NCI-H345 treated with DMSO at 0.1 percent for 48 hours (cell line): ENCODE data around the gene LCORL.
"Not testable (repeated sequence)": the region's sequence is repeated elsewhere in the genome, so short reads cannot be mapped to it uniquely, and the experiment has no call there.

Experiments
- DNase-seq: peaks from one replicate; lab custom pipeline; 2025; ENCODE audit not compliant: unreplicated experiment; lab: John Stamatoyannopoulos, UW

LCORL gene

DNA sequence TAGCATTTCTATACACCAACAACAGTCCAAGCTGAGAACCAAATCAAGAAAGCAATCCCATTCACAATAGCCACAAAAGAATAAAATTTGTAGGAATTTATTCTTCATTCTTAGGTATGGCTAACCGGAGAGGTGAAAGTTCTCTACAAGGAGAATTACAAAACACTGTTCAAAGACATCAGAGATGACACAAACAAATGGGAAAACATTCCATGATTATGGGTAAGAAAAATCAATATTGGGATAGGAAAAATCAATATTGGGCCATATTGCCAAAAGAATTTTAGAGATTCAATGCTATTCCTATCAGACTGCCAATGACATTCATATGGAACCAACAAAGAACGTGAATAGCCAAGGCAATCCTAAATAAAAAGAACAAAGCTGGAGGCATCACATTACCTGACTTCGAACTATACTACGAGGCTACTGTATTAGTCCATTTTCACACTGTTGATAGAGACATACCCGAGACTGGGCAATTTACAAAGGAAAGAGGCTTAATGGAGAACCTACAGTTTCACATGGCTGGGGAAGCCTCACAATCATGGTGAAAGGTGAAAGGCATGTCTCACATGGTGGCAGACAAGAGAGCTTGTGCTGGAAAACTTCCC lies 161.7 kb downstream of the LCORL start:
- no peak for DNase-seq

DNA sequence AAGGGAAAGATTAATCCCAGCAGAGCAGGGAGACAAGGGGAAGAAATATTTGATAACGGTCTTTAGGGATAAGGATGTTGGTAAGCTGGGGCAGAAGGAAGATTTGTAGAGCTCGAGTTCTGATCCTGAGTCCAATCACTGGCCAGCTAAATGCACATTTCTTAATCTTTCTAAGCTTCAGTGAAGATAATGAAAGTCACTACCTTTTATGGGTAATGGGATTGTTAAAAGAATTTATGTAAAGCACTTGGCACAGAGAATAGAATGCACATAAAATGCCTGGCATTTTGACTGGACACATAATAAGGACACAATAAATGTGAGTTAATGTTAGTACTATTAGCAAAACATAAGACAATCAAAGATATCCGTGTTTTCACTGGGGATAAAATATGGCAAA lies 167.5 kb downstream of the LCORL start:
- no peak for DNase-seq

DNA sequence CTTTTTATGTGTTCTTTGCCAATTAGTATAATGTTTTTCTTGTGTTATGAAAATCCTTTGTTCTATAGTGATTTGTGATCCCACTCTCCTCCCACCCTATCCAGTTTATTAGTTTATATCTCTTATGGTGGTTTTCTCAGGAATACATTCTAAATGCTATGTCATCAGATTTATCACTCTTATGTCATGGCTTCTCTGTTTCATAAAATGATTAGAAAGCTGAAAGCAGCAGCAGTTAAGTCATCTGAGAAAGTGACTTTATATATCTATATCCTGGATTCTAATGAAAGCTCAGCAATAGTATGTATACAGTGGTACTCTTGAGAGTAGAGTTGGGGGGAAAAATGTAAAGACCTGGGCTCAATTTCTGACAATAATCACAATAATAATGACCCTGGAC lies 169.6 kb downstream of the LCORL start:
- no peak for DNase-seq

DNA sequence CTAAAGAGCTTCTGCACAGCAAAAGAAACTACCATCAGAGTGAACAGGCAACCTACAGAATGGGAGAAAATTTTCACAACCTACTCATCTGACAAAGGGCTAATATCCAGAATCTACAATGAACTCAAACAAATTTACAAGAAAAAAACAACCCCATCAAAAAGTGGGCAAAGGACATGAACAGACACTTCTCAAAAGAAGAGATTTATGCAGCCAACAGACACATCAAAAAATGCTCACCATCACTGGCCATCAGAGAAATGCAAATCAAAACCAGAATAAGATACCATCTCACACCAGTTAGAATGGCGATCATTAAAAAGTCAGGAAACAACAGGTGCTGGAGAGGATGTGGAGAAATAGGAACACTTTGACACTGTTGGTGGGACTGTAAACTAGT lies 171.3 kb downstream of the LCORL start:
- not testable (repeated sequence) for DNase-seq

DNA sequence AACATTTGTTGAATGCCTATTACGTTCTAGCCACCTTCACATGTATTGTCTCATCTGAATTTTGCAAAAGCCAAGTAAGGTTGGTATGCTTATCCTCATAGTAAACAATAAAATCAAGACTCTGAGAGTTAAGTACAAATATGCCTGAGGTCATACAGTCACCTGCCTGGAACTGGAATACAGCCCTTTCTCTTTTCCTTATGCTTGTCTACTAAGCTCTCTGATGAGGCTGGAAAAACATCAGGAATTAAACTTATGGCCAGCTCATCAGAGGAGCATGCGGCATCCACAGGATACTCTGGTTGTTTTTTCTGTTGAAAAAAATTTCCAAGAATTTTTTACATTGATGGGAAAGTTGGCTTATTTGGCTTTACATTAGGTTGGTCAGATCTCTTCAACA lies 175.3 kb downstream of the LCORL start:
- DNase-seq, result no peak

DNA sequence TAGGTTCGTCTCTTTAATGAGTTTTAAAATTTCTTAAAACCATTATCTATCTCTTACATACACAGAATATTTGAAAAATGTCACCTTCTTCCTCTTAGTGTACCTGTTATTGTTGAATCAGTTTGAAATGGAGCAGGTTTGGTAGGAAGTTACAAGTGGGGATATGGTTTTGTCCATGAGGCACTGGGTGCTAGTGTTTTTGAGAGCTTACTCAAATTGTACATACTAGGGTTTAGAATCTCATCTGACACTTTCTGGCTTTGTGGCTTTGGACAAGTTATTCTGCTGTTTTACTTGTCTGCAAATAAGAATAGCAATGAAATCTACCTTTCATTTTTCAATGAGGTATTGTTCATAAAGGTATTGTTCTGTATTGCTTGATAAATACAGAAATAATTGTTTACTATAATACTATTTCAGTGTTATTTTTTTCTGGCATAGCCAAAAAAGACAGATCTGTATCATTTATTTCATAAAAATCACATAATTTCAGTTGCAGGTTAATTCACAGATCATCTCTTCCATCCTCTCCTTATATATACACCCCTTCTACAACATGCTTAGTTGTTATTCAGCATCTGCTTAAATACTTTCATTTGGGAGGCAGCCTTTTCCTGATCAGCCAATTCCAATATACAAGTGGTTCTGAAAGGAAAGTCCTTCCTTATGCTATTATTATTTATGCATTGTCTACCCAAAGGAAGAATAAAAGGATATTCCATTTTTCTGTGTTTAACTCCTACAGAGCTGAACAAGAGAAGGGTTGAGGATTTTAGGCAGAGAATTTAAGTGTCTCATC lies 197.5 kb downstream of the LCORL start:
- no peak for DNase-seq

DNA sequence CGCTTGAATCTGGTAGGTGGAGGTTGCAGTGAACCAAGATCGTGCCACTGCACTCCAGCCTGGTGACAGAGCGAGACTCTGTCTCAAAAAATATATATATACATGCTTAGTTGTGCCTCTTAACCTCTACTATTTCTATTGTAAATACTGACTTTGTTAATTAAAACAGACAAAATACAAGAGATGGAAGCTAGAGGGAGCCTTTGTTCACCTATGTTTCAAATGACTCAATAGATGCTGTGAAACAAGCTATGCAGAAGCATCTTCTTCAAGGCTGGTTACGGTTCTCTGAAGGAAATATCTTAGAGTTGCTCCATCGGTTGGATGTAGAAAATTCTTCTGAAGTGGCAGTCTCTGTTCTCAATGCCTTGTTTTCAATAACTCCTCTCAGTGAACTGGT lies 204.5 kb downstream of the LCORL start:
- DNase-seq, result no peak

DNA sequence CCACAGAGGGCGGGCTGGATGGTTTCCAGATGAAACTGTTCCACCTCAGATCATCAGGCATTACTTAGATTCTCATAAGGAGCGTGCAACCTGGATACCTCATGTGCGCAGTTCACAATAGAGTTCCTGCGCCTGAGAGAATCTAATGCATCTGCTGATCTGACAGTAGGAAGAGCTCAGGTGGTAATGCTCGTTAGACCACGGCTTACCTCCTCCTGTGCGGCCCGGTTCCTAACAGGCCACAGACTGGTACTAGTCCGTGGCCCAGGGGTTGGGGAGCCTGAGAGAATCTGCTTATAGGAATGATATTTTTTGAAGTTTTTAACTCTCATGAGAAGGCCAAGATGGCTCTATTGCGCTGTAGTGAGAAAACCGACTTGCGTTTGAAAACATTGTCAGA lies 205.4 kb downstream of the LCORL start:
- DNase-seq, result no peak

DNA sequence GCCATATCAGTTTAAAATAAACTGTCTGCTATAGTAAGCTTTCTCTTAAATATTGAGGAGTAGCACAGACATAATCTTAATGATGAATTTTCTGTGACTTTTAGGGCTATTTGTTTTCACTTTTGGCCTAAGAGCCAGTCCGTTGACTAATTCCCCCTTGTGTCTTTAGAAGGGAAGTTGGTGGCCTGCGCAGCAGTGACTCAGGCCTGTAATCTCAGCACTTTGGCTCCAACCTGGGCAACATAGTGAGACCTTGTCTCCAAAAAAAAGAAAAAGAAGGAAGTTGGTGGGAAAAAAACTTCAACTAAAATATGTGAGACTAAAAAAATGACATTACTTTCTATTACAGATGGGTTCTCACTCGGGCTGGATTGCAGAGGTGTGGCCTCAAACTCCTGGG lies 207.4 kb downstream of the LCORL start:
- DNase-seq, result no peak

DNA sequence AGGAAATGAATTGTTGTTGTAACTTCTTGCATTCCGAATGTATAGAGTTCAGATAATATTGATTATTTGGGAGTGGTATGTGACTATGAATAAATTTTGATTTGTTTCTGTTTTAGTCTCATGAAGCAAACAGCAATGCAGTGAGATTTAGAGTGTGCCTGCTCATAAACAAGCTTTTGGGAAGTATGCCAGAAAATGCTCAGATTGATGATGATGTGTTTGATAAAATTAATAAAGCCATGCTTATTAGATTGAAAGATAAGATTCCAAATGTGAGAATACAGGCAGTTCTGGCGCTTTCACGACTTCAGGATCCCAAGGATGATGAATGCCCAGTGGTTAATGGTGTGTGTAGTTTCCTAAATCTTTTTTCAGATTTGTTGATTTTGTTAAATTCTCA lies 208.8 kb downstream of the LCORL start:
- no peak for DNase-seq

DNA sequence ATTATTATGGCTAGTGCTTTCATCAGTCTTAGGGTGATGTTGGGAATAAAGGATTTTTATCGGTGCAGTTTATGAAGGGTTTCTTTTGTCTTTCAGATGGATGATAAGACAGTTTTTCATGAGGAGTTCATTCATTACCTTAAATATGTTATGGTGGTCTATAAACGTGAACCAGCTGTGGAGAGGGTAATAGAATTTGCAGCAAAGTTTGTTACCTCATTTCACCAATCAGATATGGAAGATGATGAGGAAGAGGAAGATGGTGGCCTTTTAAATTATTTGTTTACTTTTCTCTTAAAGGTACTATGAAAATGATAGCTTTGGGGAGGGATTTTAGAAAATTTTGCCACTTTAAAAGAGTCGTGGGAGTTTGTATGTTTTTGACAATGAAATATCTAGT lies 209.4 kb downstream of the LCORL start:
- no peak for DNase-seq

DNA sequence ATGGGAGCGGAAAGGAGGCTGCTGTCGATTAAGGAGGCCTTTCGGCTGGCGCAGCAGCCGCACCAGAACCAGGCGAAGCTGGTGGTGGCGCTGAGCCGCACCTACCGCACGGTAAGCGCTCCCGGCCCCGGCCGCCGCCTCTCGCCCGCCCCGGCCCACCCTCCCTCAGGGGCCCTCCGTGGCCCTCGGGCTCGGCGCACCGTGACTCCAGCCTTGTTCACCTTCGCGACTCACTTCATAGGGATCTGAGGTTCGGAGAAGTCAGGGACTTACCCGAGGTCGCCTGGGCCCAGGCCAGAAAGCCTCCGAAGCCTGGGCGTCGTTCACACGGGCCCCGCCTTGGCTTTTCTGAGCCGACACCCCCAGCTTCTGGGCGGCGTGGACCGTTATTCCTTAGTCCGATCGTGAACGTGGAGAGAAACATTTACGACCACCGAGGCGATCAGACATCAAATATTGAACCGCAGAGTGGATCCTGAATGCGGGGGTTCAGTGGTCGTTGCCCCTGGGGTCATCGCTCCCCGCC lies 210.4 kb downstream of the LCORL start:
- DNase-seq, result no peak

DNA sequence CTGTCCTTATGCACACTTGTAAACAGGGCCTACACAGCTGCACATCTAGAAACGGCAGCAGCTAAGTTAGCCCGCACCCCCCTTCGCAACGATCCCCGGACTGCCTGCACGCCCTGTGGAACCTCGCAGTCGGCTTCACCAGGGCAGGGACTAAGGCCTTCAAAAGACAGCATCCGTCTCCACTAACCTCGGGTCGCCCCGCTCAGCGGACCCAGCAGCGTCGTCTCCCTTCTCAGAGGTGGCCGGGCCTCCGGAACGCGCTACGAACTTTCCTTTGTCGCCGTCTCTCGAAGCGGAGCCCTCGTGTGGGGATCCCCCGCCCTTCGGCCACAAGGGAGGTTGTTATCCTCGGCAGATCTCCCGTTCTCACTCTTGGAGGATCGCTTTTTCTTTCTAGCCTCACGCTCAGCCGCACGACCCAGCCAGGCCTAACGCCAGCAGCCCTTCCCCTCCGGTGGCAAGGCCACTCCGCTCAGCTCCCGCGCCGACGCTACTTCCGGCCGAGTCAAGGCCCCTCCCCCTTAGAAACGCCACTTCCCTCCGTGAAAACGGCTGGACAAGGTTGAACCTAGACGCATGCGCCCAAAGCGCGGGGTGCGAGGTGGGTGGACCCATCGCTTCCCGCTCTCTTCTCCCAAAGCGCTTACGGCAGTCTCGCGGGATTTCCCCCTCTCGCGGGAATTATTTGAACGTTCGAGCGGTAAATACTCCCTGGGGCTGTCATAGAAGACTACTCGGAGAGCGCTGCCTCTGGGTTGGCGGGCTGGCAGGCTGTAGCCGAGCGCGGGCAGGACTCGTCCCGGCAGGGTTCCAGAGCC lies 211.1 kb downstream of the LCORL start, which contains the start of the genes DCAF16 and NCAPG:
Gene DCAF16, minus strand, starts transcription at position 498 of the 818 bp plus-strand sequence. CDS start 6,616 bp downstream, outside the sequence.
Gene NCAPG, plus strand, starts transcription at position 720 of the 818 bp plus-strand sequence. CDS start 99 bp downstream, outside the sequence.
- peak; percentile 86 for DNase-seq

DNA sequence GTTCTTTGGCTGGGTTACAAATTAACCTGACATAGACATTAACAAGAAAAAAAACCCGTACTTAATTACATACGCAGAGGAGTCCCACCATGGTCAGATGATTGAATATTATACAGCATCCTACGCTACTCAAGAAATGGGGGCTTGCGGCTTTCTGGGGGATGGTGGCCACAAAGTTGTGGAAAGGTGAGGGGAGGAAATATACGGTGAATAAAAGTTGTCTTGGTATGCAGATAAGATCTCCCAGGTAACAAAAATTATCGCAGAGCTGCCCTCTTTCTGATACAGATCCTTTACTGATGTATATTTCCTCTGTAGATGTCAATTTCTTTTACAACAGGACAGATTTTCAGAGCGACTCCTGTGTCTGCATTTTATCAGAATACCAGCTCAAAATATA lies 211.9 kb downstream of the LCORL start:
- DNase-seq, result no peak

DNA sequence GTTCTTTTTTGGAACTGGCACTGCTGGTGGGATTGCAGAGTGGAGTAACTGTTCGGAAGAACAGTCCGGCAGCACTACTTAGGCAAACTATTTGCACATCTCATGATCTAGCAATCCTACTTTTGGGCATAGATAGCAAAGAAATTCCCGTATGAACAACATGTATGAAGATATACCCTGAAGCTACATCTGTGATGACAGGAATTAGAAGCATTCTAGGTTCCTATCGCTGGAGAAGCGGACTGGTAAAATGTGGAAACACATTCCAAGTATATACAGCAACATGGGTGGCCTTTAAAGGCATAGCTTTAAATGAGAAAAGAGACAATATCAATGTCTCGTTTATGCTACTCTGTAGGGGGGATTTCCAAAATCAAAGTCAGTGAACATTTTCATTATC lies 214.1 kb downstream of the LCORL start:
- no peak for DNase-seq

DNA sequence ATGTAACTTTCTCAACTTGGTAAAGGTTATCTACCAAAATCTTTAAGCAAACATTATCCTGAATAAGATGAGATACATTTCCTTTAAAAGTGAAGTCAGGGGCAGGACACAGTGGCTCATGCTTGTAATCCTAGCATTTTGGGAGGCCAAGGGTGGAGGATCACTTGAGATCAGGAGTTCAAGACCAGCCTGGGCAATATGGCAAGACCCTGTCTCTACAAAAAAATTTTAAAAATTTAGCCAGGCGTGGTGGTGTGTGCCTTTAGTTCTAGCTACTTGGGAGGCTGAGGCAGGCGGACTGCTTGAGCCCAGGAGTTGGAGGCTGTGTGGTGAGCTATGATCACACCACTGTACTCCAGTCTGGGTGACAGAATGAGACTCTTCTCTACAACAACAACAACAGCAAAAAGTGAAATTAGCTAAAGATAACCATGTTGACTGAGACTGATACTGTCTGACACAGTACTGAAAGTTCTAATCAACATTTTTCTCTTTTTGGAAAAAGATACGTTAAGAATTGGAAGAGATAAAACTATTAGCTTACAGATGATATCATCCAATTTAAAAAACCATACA lies 215.9 kb downstream of the LCORL start:
- no peak for DNase-seq

DNA sequence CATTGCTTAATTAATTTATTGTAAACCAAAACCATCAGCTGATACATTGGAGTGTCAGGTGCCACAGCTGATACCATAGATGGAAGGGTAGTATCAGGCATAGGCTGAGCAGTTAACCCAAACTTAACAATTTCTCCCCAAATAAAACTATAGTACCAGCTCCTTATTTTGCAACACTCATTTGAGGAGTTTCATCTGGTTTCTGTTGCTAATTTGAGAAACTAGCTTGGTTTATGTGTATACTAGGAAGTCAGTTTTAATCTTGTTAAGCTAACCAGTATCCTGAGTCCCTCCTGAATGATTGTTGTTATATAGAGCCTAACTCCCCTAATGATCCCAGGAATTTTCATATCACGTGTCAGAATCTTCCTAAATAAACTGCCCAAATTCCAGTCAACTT lies 223.7 kb downstream of the LCORL start:
- no peak for DNase-seq

DNA sequence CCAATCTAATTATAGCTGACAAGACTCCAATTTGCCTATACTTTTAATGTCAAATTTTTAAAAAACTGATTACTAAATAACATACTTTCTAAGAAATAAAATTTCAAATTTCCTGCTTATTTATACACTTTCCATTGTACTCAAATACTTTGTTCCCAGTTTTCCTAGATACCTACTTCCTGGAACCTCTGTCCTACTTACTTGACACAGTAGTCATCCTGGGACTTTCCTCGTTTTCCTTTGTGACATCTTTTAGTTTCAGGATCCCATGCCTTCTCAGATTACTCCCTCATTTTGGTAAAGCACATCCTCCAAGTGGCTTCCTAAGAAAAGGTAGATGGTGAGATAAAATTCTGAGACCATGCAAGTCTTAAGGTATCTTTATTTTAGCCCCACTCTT lies 226.8 kb downstream of the LCORL start:
- DNase-seq, result no peak
